Ecto neural progenitor cell (in vitro differentiated cells): Measurements from ENCODE around the gene BTRC.

Source experiments
- DNase-seq: peaks from one replicate; pipeline ENCODE4 v3.0.0-alpha.2; 2018; ENCODE audit warnings: low spot score

Gene BTRC

GRCh38 chr10:101446071-101446470 lies 92.1 kb downstream of the BTRC start:
- no peak for DNase-seq

- no peak for DNase-seq
Observed at GRCh38 chr10:101446947-101447346, 93.0 kb downstream of the BTRC start.

- DNase-seq, result no peak
Observed at GRCh38 chr10:101447477-101447876, 93.5 kb downstream of the BTRC start.

- DNase-seq, result no peak
Observed at GRCh38 chr10:101450277-101451080, 96.5 kb downstream of the BTRC start.

- DNase-seq, result no peak
Observed at GRCh38 chr10:101451261-101451660, 97.3 kb downstream of the BTRC start.

- no peak for DNase-seq
Observed at GRCh38 chr10:101451667-101452069, 97.7 kb downstream of the BTRC start.

GRCh38 chr10:101452176-101452575 lies 98.2 kb downstream of the BTRC start:
- DNase-seq, result no peak

- no peak for DNase-seq
Observed at GRCh38 chr10:101452593-101452992, 98.6 kb downstream of the BTRC start.

GRCh38 chr10:101453318-101453717 lies 99.4 kb downstream of the BTRC start:
- no peak for DNase-seq

- DNase-seq, result no peak
Observed at GRCh38 chr10:101453791-101454718, 100.1 kb downstream of the BTRC start.

GRCh38 chr10:101458869-101459268 lies 104.9 kb downstream of the BTRC start:
- DNase-seq, result no peak

- DNase-seq, result no peak
Observed at GRCh38 chr10:101464082-101464481, 110.1 kb downstream of the BTRC start.

- DNase-seq, result no peak
Observed at GRCh38 chr10:101464599-101464998, 110.6 kb downstream of the BTRC start.

- no peak for DNase-seq
Observed at GRCh38 chr10:101466016-101466912, 112.3 kb downstream of the BTRC start.

GRCh38 chr10:101467286-101467770 lies 113.4 kb downstream of the BTRC start:
- DNase-seq, result no peak

GRCh38 chr10:101468159-101468558 lies 114.2 kb downstream of the BTRC start:
- DNase-seq, result no peak

- no peak for DNase-seq
Observed at GRCh38 chr10:101476383-101476782, 122.4 kb downstream of the BTRC start.

GRCh38 chr10:101478956-101479355 lies 125.0 kb downstream of the BTRC start:
- DNase-seq, result no peak

- no peak for DNase-seq
Observed at GRCh38 chr10:101481256-101481655, 127.3 kb downstream of the BTRC start.

- DNase-seq, result no peak
Observed at GRCh38 chr10:101482568-101482967, 128.6 kb downstream of the BTRC start.

GRCh38 chr10:101484175-101484745 lies 130.3 kb downstream of the BTRC start:
- no peak for DNase-seq
